DMS153 treated with DMSO at 0.1 percent for 48 hours (cell line): Measurements from ENCODE around the gene DENND1A.

Source experiments
- DNase-seq: peaks from one replicate; lab custom pipeline; 2025; ENCODE audit not compliant: unreplicated experiment; lab: John Stamatoyannopoulos, UW

Gene DENND1A

GRCh38 chr9:123478967-123479602 lies 450.8 kb downstream of the DENND1A start:
- no peak for DNase-seq

DNA sequence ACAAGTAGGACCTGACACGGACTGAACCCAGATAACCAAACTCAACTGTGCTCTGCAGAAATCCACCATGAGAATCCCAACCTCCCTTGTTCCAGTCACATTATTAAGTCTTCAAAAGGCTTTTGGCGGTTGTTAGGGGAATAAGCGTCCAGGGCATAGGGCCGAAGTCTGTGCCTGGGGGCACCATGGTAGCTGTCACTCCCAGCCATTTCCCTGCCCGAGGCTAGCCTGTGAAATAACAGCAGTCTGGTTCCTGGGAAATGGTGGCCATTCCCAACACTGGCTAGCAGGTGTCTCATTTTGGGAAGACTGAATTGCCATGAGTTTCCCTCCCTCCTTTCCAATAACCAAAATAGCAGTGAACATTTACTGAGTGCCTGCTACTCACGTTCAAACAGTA lies 451.8 kb downstream of the DENND1A start:
- no peak for DNase-seq

DNA sequence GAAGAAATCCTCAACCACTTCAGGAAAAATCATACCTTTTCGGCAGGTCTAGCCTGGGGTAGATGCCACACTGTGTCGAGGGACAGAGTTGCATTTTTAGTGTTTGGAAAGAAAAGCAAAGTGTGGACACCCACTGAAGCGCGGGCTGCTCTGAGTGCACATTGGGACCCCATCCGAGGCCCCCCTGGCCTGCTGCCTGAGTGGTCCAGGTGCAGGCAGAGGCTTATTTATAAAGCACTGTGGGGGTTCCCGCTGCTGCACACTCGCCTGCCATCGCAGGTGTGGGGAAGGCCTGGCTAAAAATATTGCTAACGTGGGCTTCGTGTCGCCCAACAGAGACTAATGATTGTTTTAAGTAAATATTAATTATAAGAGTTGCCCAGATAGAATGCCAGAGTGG lies 454.5 kb downstream of the DENND1A start:
- DNase-seq = no peak

DNA sequence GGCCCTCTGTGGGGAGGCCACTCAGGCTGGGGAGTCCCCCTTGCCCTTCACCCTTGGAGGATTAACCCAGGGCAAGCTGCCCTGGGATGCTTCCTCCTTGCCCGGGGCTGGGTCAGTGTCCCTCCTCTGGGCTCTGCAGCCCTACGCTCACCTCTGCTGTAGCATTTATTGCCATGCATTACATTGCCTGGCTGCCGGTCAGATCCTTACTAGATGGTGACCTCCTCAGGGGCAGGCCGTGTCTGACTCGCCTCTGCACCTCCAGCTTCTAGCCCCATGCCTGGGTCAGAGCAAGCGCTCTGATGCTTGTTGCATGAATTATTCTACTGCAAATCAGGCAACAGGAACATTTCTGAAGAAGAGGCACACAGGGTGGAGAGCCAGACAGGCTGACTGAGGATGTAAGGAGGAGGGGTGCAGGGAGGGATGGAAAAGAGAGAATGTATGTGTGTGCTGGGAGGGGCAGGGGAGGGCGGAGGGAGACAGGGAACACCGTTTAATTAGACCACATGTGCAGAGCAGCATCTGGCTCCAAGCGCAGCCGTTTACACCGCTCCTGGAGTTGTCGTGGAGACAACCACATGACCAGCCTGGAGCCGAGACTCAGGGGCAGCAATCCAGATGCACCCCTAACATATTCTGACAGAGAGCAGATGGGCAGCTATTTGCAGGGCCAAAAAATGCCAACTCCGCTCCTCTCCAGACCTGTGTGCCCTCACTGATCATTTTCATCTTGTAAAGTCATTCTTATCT lies 456.9 kb downstream of the DENND1A start:
- no peak for DNase-seq

- no peak for DNase-seq
These were observed 457.9 kb downstream of the DENND1A start for GRCh38 chr9:123471843-123472570.

DNA sequence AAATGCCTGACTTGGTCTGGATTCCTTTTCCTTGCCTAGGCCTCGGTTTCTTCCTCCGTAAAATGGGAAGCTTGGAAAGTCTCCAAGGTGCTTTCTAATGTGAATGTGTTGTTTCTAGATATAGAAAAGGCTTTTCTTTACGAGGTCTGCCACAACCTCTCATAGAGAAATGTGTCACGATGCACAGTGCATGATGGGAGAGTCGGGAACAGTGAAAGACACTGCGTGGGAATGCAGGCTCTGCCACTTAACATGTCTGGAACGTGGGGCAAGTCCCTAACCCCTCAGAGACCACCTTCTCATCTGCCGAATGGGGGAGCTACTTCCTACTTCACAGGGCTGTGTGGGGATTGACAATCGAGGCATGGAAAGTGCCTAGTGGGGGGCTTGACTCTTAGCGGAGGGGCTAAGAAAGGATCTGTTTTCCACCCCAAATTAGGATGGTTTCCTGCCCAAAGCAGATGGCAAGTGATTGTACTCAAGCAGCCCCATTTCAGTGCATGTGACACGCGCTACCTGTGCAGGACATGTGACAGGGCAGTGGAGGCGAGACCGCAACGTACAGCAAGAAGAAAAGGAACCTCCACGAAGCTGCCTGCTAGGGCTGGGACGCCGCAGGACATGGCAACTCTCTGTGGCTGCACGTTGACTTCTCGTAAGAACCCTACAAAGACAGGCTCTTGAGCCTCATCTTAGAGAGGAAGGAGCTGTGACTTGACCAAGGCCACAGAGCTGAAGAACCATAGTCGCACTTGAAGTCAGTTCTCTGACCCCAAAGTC lies 458.7 kb downstream of the DENND1A start:
- DNase-seq = no peak

DNA sequence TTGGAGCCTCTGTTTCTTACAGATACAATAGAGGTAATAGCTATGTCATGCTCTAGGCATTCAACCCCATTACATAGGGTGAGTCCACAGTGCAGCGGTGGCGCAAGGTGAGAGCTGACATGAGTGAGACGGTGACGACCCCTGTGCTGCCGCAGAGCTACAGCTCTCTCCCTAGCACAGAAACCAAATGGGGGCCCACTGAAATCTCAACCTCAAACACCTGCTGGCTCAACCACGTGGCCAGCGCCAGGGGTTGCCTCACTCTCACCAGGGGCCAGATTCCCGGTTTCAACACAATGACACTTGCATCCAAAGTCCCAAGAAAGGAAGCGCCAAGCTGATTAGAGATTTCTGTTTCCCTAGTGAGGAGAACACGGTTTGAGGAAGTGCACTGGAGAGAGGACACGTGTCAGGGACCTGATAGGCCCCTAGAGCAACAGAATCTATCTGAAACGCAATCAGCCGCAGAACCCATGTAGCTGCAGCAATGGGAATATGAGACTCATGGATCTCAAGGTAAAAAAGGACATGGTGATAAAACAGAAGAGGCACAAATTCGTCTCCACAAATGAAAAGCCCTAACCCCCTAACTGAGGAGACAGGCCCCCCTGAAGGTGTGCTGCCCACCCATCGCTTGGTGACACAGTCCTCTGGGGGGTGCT lies 459.7 kb downstream of the DENND1A start:
- no peak for DNase-seq

- no peak for DNase-seq
These were observed 460.6 kb downstream of the DENND1A start for GRCh38 chr9:123469282-123469681.

DNA sequence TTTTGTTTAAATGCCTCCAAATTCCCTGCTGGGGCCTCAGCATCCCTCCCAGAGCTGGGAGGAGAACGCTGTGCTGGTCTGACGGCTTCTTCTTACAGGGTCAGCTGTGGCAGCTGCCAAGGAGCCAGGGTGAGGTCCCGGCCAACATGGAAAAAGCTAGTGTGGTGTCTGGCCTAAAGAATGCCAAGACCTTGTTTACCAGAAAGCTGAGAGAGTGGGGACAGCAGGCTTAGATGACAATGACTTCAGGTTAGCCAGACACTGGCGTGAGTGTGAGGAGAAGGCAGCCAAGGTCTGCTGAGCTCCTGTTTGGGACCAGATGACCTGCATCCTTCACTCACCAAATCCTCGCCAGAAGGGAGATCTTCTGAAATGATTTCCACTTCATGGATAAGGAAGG lies 461.4 kb downstream of the DENND1A start:
- DNase-seq = no peak

GRCh38 chr9:123465304-123465703 lies 464.6 kb downstream of the DENND1A start:
- DNase-seq = no peak

DNA sequence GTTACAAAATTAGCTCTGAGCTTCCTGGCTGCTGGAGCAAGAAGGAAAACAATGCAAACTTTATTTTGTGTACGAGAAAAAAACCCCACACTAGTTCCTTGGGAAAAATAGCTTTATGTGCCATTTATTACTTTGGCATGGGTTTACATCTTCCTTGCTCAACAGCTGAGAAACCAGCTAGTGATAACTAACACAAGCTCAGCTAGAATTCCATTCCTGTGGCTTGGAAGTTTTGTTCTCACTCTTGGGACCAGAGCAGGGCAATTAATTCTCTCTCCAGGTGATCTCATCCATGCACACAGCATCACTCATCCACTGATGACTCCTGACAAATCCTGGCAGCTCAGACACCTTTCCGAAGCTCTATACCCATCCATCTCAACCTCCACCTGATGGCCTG lies 469.8 kb downstream of the DENND1A start:
- DNase-seq = no peak

- no peak for DNase-seq
These were observed 472.3 kb downstream of the DENND1A start for GRCh38 chr9:123457583-123457982.

- no peak for DNase-seq
These were observed 473.9 kb downstream of the DENND1A start for GRCh38 chr9:123456011-123456410.

DNA sequence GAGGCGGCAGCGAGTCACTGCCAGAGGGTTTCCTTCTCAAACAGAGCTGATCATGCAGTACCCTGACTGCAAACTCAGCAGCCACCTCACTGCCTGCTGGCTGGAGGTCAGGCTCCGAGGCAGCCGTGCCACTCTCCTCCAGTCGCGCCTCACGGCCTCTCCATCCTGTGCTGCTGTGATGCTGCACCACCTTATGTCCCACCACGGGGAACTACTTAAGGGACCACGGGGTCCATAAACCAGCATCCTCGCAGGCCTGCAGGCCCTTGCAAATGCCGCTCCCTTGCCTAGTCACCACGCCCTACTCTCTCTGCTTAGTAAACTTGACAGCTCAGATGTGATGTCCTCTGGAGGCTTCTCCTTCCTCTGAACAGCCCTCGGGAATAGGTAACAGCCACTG lies 474.7 kb downstream of the DENND1A start:
- no peak for DNase-seq

GRCh38 chr9:123454361-123454760 lies 475.6 kb downstream of the DENND1A start:
- DNase-seq = no peak

DNA sequence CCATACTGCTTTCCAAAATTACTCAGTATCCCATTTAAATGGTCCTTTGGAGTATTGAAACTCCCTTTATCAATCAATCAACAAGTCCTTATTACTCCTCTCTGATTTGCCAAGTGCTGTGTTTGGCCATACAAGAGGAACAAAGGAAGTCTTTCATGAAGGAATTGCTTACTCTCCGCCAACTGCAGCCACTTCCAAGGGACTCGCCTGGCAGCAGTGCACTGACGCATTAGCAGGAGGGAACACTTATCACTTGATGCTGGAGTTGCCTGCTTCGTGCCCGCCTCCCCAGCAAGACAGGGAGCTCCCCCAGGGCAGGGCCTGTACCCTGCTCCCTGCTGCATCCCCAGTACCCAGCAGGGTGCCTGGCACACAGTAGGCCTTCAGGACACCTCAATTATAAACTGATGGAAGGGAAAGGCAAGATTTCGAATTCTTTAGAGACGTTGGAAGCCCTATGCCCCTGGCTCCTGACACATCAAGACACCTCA lies 476.1 kb downstream of the DENND1A start:
- DNase-seq = no peak

DNA sequence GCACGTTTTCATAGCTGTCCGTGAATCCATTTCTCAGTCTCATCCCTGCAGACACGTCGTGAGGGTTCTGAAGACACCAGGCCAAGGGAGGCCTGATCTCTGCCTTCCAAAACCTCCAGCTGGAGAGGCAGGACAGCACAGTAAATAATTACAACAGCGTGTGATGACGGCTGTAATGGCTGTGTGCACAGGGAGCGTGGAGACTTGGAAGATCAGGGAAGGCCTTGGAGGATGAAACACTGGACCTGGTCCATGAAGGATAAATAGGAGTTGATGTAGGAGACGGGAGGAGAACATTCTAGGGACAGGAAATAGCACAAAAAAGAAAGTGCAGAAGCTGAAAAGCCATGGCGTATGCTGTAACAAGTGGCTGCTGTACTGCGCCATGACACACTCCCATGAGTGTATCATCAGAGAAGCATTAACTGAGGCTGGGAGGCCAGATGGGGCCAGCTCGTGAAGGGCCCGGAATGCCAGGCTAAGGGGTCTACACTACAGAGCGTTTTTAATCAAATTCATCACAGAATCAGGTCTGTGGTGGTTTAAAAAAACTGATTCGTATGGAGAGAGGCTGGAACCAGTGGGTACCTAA lies 476.8 kb downstream of the DENND1A start:
- no peak for DNase-seq

GRCh38 chr9:123450996-123451395 lies 478.9 kb downstream of the DENND1A start:
- no peak for DNase-seq

- DNase-seq = no peak
These were observed 479.7 kb downstream of the DENND1A start for GRCh38 chr9:123450098-123450770.
